SK-N-DZ (cell line): ENCODE results near the gene TRPM4.

Experiments
- DNase-seq: peaks from one replicate; pipeline ENCODE4 v3.0.0-alpha.2; 2015; ENCODE audit warnings: low spot score

TRPM4 gene

DNA sequence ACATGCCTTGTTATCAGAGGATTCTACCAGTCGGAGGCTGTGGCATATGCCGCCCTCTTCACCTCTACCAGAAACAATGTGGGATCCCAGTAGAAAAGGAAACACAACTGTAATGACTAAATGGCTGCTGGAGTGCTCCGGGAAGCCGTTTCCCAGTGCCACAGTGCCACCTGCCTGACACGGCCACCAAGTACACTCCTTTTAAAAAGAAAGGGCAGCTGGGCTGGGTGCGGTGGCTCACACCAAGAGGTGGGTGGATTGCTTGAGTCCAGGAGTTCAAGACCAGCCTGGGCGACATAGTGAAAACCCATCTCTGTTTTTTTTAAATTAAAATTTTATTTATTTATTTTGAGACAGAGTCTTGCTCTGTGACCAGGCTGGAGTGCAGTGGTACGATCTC is 67.3 kb downstream of the TRPM4 start:
- DNase-seq: peak; percentile 32

DNA sequence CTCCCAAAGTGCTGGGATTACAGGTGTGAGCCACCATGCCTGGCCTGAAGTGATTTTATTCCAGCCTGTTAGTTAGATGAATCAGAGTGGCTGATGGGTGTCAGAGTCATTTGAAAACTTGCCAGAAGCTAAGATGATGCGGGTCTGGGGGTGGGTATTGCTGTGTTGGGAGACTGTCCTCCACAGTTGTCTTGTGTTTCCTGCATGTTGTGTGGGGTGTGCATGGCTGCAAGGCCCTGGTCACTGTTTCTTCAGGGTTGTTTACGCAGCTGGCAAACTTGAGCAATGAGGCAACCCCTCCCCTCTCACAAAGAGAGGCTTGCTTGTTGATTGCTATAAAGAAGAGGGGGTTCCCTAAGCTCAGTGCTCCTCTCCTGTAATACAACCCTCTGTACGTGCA is 71.8 kb downstream of the TRPM4 start:
- no peak for DNase-seq

DNA sequence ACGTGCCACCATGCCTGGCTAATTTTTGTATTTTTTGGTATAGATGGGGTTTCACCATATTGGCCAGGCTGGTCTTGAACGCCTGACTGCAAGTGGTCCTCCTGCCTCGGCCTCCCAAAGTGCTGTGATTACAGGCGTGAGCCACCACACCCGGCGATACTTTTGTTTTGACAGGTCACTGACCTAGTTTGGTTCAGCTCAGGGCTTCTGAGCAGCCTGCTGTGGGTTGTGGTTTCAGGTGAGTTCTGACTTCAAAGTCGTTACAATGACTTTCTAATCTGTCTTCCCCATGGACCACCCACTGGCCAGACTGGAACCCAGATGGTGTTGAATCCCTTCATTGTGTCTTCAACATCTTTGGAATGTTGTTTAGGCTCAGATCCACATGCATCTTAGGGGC is 73.8 kb downstream of the TRPM4 start:
- no peak for DNase-seq

DNA sequence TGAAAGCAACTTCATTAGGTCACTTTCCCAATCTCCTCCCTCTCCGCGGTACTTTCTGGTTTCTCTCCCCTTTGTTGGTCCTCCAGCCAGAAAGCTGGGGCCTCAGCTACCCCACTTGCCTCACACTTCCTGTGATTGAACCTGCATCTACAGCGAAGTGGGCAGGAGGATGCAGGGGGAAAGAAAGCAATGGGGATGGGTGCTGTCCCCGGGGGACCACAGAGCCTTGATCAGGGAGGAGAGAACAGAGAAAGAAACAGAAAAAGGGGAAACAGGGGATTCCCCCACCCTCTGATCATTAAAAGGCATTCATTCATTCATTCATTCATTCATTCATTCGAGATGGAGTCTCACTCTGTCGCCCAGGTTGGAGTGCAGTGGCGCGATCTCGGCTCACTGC is 74.2 kb downstream of the TRPM4 start:
- no peak for DNase-seq

DNA sequence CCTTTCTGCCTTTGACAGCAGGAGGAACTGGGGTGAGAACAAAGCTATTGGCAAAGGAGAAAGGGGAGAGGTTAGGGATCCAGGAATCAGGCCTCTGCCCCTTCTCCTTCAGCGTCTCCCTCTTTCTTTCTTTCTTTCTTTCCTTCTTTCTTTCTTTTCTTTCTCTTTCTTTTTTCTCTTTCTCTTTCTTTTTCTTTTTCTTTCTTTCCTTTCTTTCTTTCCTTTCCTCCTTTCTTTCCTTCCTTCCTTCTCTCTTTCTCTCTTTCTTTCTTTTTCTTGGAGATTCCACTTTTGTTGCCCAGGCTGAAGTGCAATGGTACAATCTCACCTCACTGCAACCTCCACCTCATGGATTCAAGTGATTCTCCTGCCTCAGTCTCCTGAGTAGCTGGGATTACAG is 75.6 kb downstream of the TRPM4 start:
- no peak for DNase-seq

DNA sequence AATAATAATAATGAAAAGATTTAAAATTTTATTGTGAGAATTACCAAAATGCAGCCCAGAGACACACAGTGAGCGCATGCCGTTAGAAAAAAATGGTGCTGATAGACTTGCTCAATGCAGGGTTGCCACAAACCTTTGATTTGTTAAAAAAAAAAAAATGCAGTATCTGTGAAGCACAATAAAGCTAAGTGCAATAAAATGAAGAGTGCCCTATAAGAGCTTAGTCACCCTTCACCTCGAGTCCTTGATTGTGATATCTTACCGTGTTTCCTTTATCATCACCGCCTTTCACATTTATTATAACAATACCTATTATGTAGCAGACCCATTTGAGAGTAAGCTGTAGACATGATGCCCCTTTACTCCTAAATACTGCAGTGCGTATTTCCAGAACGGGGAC is 84.2 kb downstream of the TRPM4 start:
- DNase-seq: no peak

DNA sequence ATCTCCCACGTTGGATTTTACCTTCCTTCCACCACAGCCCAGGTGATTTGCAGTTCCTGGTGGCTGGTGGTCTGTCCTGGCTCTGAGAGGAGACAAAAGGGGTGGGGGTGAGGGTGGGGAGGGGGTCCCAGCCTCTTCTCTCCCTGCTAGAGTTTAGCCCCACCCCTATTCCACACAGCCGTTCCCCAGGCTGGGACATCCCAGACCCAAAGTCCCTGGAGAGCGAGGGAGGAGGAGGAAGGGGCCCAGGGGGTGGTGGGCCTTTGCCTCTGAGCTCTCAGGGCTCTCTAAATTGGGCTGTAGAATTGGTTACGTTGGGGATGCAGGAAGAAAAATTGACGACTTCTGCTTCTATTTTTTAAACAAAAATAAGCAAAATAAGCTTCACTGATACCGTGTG is 85.5 kb downstream of the TRPM4 start:
- DNase-seq: no peak

DNA sequence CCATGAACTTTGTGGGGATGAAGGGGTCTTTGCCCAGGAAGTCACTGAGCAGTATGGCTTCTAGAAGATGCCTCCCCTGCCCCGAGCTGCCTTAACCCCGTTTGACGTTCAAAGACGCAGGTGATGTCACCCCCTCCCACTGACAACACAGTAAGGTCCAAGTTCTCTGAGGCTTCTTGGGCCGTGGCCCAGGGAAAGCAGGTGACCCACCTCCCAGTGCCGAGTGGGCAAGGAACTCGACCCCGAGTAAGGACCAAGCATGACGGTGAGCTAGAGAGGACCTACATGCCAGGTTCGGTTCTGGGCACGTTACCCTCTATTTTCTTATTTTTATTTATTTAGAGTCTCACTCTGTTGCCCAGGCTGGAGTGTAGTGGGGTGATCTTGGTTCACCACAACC is 86.1 kb downstream of the TRPM4 start:
- no peak for DNase-seq

DNA sequence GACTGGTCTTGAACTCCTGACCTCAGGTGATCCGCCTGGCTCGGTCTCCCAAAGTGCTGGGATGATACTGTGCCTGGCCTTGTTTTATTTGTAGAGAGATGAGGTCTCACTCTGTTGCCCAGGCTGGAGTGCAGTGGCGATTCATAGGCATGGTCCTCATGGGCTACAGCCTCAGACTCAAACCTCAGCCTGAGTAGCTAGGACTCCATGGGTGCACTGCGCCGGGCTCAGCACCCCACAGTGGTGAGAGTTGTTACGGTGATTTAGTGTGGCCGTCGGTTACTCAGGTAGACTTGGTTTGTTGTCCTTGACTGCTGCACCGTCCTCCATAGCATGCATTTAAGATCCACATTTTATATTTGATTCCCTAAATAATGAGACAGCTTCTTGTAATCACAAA is 86.7 kb downstream of the TRPM4 start:
- no peak for DNase-seq

DNA sequence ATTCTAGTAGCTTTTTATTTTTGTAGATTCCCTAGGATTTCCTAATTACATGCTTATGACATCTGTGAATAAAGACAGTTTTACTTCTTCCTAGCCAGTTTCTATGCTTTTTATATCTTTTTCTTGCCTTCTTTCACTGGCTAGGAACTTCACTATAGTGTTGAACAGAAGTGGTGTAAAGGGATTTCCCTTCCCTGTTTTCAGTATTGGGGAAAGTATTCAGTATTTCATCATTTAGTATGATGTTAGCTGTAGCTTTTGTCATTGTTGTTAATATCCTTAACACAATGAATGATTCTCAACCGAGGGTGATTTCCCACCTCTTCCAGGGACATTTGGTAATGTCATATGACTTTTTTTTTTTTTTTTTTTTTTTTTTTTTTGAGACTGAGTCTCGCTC is 90.1 kb downstream of the TRPM4 start:
- no peak for DNase-seq

DNA sequence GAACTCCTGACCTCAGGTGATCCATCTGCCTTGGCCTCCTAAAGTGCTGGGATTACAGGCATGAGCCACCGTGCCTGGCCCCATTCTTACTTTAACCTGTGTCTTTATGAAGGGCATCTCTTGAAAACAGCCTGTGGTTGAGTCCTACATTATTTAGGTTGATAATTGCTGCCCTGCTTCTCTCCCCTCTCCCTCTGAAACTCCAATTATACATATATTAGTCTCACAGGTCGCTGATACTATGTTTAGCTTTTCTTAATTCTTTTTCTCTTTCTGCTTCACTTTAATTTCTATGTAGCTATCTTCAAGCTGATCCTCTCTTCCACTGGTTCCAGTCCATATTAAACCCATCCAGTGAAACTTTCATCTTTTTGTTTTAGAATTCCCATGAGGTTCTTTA is 92.3 kb downstream of the TRPM4 start:
- DNase-seq: no peak

DNA sequence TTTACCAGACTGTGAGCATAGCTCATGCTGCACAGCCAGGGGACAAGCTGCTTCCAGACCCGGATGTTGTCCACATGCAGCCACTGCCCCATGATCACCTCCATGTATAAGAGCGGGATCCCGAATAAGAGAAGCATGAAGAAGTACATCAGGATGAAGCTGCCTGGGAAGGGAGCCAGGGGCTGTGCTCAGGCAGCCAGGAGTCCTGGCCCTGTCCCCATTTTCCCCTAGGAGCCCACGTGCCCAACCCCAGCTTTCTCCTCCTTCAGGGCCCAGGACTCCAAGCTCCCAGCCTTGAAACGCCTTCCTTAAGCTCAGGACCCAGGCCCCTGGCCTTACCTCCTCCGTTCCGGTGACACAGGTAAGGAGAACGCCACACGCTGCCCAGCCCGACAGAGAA is 98.1 kb downstream of the TRPM4 start:
- no peak for DNase-seq

DNA sequence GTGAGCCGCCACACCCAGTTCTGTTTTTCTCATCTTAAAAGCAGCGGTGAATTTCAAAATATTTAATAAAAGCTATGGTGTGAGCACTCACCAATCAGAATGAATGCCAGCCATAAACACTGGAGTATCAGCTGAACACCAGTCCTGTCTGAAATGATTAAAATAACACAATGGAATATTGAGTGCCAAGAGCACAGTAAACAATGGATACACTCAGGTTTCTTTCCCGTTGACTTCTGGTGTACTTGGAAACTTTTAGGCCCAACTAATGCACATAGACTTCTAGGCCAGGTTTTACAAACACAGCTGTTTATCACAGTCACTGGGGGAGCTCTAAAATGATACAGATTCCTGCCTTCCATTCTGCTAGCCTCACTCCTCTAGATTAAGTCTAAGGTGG is 99.1 kb downstream of the TRPM4 start:
- no peak for DNase-seq
